Measurements from ENCODE around the gene PHLDA2.

DNA sequence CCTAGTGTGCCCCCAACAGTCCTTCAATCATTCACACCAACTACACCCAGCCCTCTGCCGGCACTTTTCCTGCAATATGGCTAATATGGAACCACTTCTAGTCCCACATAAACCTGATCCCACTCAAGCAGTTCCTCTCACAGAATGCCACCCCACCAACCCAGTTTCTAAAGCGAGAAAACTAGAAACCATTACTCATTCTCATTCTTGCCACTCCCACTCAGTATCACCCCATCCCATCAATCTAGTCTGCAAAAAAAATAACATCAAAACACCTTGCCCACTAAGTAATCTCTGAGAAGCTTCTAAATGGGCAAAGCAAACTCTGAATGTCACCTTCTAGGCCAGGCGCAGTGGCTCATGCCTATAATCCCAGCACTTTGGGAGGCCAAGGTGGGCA, 45.1 kb upstream of the PHLDA2 start:
- TF ChIP-seq, protein P1, sequence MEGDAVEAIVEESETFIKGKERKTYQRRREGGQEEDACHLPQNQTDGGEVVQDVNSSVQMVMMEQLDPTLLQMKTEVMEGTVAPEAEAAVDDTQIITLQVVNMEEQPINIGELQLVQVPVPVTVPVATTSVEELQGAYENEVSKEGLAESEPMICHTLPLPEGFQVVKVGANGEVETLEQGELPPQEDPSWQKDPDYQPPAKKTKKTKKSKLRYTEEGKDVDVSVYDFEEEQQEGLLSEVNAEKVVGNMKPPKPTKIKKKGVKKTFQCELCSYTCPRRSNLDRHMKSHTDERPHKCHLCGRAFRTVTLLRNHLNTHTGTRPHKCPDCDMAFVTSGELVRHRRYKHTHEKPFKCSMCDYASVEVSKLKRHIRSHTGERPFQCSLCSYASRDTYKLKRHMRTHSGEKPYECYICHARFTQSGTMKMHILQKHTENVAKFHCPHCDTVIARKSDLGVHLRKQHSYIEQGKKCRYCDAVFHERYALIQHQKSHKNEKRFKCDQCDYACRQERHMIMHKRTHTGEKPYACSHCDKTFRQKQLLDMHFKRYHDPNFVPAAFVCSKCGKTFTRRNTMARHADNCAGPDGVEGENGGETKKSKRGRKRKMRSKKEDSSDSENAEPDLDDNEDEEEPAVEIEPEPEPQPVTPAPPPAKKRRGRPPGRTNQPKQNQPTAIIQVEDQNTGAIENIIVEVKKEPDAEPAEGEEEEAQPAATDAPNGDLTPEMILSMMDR (IDR thresholded peaks at IDR 0.05): no peak
- no peak for TF ChIP-seq POLR2A (IDR thresholded peaks at IDR 0.05)
- TF ChIP-seq EP300 (IDR thresholded peaks at IDR 0.05): no peak

Data from suprapubic skin (tissue), 3 donors.